SK-N-MC (cell line): ENCODE results near the gene EFNA4.

Experiments
- EZH2 ChIP-seq: fragments of 200-600 bp; sonication (generic); IDR thresholded peaks from one replicate; pipeline ENCODE4 v1.6.1; 2017; ENCODE audit warnings: antibody characterized with exemption
- FOXP2 ChIP-seq: optimal IDR thresholded peaks from 2 replicates; pipeline ENCODE3; 2011; ENCODE audit warnings: mild to moderate bottlenecking, moderate library complexity; ENCODE audit not compliant: insufficient read depth; ENCODE audit errors: extremely low read length, control extremely low read depth
- POLR2AphosphoS5 ChIP-seq: IDR thresholded peaks from 2 replicates; pipeline ENCODE4 v1.6.1; 2012; ENCODE audit warnings: mild to moderate bottlenecking, low read depth, low read length, borderline replicate concordance

DNA sequence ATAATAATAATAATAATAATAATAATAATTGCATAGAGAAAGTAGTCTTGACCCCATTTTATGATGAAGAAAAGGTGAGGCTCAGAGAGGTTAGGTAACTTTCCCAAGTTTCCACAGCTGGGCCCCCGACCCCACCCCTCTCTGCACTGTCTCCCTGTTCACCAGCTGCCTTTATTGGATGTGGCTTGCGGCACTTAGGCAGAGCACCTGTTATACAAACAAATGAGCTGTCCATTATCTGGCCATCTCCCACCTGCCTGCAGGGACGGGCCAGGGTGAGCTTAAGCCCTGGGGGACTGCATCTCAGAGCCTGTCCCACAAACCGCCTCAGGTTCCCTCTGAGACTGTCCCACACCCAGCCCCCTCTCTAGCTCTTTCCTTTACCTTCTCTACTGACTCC is 54.1 kb downstream of the EFNA4 start:
- TF ChIP-seq EZH2 (no peak), POLR2AphosphoS5 (no peak), FOXP2 (no peak)
